SW 1271 (cell line): ENCODE data around the gene SMARCA2.

ENCODE experiments used
- DNase-seq, 2 experiments: peaks; one replicate each; lab custom pipeline; 2025; lab: John Stamatoyannopoulos, UW

The SMARCA2 gene

DNA sequence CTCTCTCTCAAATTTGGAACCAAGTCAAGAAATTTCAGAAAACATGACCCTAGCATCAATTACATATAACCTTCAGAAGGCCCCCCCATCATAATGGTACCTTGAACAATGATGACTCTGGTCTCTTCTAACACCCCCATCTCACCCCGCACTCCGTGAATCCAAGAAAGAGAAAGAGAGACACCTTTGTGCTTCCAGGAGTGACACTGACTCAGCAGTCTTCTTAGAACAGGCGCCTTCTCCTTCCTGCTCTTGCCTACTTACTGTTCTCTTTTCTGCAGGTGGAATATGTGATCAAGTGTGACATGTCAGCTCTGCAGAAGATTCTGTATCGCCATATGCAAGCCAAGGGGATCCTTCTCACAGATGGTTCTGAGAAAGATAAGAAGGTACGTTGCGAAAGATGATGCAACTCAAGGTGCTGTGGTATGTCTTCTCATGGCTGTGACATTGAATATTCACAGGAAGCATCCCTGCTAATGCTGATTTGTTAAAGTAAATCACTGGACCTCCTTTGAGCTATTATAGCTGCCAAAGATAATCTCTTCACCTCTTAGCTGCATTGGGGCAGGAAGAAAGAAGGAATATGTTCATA, 81.3 kb downstream of the SMARCA2 start:
- no peak for DNase-seq

DNA sequence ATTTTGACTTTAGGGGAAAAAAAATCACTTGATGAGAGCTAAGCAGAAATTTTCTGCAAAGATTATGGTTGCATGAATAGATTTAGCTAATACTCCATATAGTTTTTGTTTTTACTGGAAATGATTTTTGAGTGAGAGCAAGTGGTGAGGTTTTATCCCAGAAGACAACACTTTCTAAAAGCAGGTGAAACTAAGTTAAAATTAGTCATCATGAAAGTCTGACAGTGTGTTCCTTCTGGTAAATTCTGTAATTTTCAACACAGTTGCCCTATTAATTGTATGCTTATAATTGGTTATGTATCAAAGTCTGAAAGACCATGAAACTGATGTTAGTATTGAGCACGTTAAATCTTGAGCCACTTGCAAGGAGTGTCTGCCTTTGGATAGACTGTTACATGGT, 91.5 kb downstream of the SMARCA2 start:
- DNase-seq = no peak

DNA sequence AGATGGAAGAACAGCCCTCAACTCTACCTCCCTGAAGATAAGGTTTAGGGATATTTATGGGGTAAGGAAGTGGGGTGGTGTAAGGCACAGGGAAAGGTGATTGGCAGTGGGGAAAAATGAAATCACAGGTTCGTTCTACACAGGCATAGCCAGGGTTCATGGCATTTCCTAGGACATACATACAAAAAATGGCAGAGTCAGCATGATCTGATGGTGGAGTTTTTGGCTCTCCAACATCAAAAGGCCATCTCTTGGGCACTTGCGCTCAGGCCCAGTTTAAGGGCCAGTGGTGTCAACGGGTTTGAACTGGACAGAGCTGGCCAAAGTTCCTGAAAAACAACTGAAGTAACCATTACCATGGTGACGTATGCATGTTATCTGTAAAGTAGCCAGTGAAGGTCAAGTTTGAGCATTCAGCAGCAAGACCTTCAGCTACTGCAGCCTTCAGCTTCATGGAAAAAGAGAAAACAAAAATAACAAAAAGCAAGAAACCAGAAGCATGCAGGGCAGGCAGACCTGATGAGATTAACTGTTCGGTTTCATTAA, 92.8 kb downstream of the SMARCA2 start:
- DNase-seq = no peak

DNA sequence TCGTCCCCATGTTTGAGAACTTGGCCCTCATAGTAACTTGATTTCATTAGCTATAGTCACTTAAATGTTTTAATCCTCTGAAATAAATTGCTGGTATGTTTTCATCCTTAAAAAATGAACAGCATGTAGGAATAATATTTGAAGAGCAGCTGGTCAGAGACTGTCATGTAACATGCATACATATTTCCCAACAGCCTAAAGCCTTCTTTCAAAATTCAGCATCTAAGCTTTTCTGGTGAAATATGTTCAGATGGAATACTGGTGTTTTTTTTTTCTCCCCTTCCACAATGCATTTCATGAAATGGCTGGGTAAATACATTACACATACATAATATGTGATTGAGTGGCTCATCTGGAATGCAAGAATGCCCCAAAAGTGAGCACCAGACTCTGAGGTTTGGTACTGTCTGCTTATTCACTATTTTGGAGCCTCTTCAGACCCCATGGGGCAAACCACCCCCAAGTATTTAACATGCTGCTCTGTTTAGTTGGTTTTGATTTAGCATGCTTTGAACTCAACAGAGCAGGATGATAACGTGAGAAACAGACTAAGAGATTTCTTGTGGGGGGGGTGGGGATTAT, 94.0 kb downstream of the SMARCA2 start:
- DNase-seq = no peak

DNA sequence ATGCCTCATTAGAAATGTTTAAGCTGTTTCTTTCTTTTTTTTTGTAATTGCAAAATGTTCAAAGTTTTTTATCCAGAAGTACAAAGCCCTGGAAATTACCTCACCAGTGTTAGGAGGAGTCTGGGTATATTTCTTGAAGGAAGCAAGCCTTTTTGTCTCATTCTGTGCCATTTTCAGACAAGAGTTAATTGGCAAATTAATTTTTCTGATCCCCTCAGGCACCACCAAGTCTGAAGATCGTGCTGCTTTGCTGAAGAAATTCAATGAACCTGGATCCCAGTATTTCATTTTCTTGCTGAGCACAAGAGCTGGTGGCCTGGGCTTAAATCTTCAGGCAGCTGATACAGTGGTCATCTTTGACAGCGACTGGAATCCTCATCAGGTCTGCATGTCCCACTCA, 94.9 kb downstream of the SMARCA2 start:
- DNase-seq = no peak

DNA sequence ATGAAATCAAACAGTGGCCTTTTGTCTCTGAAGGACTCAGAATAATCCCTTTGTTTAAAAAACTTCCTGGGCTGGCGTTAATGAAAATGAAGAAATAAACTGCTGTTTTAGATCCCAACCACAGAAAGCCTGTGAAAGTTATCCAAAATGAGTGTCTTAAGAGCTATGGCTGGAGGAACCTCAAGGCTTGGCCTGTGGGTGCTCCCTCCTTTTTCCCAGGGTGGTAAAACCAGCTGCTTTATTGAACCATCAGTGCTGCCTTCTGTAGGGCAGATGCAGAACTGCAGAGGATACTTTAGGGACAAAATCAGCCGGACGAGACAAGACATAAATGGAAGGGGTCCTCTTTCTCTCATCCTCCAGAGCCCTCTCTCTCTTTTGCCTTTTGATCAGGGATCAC, 100.9 kb downstream of the SMARCA2 start:
- peak in 1 of 2 experiments; percentile 0 for DNase-seq

DNA sequence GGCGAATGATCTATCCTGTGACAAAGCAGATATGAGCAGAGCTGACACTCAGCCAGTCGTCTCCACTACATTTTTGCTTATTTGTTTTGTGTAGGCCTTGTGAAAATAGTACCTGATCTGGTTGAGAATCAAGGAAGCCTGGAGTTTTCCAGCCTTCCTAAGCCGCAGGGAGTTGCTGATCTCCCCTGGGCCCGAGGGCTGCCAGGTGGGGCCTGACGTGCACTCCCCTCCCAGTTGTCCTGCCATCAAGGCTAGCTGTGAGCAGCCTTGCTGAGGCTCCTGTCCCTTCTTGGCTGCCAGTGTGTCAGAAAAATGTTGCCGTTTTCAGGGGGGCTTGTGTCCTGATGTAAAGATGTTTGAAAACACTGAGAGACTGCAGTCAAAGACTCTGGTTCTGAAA, 102.4 kb downstream of the SMARCA2 start:
- DNase-seq = no peak

DNA sequence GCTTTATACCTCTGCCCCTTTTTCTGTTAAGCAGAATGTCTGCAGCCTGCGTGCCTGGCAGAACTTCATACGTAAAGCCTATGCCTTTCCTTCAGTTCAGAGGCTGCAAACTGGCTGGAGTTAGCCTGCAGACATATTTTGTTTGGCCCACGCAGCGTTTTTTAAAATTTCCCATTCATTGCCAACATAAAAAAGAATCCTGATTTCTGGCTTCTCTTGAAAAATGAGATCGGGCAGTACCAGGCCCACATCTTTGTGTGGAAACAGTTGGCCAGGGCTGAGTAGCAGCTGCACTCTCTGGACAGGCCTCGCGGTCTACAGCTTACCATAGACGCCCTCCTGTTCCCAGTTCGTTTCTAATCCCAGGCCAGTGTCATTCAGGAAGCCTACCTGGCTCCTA, 104.4 kb downstream of the SMARCA2 start:
- no peak for DNase-seq

DNA sequence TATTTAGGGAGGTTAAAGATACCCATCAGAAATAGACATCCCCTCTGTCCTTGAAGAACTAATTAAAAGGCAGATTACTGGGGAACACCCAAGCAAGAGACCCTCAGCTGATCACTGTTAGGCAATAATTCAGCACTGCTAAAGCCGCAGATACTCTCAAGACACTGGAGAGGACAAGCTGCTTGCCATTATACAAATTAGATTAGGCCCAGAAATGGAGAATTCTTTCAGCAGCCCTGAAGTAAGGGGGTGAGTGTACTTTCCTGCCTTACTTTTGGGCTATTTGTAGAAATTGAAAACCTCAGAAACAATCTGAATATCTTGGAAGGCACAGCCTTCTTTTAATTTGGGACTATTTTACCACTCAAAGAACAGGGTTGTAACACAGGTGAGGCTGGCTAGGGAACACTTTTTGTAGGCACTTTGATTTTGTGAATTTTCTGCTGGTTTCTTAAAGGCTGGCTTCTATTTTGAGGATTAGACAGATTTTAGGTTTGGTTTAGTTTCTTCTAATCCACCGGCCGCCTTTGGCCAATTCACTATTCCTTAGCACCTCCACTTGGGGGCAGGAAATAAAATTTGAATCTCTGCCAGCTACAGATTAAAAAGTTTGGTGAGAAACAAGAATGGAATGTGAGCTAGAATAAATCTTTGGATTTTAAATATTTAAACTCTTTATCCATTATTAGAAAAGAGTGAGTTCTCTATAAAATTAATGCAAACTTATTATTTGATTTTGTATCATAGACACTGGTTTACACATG, 106.0 kb downstream of the SMARCA2 start:
- no peak for DNase-seq

DNA sequence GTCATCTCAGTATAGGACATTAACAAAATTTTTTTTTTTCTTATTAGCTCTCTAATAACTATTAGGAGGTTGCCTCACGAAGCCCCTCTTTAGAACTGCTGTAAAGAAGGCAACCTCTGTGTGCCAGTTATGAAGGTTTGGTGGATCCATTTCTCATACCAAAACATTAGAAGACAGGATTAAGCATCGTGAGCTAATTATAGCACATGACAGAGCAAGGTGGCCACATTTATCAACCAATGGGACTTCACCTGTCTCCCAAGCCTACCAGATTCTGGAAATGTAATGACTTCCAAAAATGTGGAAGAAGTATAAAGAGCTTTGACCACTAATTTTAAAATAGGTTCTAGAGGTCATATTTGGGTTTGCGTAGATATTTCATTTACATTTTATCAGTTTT, 107.2 kb downstream of the SMARCA2 start:
- no peak for DNase-seq

DNA sequence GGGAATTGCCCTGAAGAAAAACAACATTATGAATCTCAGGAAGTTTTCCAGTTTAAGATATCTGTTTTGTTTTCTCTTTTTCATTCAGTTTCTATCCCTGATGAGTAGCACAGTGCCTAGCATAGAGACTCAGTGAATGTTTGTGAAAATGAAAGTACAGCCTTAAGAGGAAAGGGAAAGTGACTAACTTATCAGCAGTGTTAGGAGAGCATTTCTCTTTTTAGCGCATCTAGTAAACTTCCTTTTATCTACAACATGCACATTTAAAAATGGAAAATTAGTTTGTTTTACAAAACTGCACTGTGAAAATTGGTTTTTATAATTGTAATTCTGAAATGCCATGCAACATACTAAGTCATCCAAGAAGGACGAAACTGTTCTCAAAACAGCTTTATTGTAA, 110.8 kb downstream of the SMARCA2 start:
- no peak for DNase-seq

DNA sequence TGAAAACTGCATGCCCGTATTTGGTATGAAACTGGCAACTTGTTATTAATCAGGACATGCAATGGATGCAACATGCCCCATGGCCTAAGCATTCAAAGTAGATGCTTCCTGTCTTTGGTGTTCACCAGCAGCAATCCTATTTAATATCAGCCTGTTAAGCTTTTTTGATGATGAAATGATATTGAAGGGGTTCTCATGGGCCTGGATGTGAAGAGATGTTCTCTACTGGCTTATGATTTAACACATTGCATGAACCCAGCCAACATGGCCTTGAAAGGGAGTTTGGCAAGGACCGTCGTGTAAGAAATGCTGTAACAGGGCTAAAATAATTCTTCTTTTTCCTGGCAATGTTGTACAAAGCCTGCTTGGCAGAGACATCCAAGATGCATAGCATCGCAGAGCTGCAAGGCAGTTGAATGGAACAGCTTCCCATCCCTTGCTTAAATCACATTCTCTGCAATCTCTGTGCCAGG, 111.2 kb downstream of the SMARCA2 start:
- DNase-seq = no peak

DNA sequence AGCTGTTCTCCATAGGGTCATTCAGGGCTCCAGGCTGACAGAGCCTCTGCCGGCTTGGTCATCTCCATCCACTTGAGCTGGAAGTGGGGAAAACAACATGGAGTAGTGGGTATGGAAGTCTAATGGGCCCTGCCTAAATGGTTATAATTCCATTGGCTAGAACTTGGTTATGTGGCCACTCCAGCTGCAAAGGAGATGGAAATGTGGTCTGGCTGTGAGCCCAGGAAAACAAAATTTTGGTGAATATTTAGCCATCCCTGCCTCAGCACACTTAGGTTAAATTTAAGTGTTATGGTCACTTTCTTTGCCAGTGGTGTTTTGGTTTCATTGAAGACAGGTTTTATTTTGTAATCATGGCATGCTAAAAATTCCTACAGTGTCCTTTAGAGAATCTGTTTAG, 112.3 kb downstream of the SMARCA2 start:
- DNase-seq = no peak

DNA sequence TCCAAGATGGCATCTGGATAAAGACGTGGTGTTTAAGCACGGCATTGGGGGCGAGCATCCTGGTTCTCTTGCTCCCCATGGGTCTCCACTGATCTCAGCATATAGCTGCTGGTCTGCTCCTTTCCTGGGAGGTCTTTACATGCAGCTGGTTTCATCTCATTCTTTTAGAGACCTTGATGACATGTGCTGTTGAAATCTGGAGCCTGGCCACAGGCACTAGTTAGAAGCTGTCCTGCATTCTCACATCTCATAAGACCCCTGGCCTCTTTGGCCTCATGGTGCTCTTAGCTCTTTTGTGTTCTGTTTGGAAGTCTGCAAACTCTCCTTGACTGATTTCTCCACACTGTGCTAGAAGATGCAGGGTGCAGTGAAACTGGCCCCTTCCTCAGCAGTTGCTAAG, 113.0 kb downstream of the SMARCA2 start:
- no peak for DNase-seq

DNA sequence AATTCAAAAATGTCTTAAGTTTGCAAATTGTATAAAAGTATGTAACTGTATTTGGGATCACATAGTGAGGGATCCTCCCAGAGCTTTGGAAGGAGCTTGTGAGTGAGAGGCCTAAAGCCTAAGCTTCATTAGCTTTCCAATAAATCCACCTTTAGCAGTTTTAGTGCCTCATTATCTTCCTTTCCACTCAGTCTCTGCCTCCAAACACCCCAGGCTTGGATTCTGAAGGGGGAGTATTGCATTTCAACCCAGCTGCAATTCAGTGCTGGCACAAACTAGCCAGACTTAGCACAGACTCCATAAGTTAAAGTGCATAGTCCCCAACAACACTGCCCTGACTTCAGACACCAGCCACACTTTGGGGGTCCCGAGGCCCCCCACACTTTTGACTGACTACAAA, 113.5 kb downstream of the SMARCA2 start:
- no peak for DNase-seq

DNA sequence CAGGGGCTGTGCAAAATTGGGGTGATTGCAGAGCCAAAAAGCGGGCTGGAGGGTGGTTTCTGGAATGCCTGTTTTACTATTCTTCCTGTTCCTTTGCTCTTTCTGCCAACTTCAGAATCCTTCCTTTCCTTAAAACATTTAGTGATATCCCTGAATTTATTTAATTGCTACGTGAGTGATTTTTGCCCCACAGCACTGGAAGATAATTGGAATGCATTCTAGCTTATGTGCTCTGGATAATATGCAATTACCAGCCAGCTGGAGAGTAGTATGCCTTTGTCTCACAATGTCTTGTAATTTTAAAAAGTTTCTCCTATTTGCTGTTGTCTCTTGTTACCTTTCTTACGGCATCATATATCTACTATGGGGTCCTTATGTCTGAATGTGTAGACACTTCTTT, 115.8 kb downstream of the SMARCA2 start:
- DNase-seq = no peak

DNA sequence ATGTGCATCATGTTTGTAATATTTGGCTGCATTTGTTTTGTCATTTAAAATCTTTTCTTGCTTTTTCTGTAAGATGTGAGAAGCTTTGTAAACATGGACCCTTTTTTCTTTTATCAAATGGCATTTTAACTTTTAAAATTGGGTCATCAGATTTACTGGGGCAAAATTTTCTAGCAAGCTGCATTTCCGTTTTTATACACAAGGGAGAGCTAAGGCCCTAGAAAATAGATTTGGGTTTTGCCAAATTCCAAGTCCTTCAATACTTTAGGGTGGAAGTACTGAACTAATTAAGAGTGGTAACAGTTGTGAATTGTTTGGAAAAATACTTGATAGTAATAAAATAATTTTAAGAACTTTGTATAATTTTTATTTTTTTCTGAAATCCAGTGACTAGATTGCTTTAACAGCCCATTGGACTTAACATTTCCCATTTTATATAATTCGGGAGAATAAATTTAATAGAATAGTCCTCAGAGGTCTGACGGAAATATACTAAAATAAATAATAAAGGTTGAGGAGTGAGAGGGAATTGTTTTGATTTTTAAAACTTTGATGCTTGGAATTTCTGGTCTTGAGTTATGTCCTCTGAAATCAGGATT, 117.4 kb downstream of the SMARCA2 start:
- DNase-seq = no peak

DNA sequence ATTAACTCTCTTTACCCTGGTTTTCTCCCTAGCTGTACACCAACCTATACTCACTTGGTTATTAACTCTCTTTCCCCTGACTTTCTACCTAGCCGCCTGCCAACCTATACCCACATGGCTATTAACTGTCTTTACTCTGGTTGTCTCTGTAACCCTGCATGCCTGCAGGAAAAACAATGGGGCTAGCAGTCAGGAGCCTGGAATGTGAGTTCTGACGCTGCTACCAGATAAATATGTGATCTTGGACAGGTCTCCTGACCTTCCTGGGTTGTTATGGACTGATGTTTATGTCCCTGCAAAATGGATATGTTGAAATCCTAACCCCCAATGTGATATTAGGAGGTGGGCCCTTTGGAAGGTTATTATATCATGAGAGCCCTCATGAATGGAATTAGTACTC, 119.2 kb downstream of the SMARCA2 start:
- DNase-seq = no peak

DNA sequence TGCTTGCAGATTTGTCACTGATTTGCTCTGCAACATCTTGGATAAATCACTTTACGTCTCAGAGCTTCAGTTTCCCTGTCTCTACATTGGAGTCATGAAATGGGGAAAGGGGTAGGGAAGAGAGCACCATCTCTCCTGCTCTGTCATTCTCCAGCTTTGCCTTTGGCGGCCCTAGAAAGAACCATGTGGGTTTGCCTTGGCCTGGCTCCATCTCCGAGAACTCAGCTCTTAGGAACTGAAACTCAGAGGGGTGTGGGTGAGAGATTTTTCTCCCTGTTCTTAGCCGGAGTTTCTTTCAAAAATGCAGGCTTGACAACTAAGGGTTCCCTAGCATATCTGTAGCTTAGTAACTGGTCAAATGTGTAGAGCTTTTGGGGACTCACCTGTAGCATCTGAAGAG, 123.5 kb downstream of the SMARCA2 start:
- DNase-seq = no peak

DNA sequence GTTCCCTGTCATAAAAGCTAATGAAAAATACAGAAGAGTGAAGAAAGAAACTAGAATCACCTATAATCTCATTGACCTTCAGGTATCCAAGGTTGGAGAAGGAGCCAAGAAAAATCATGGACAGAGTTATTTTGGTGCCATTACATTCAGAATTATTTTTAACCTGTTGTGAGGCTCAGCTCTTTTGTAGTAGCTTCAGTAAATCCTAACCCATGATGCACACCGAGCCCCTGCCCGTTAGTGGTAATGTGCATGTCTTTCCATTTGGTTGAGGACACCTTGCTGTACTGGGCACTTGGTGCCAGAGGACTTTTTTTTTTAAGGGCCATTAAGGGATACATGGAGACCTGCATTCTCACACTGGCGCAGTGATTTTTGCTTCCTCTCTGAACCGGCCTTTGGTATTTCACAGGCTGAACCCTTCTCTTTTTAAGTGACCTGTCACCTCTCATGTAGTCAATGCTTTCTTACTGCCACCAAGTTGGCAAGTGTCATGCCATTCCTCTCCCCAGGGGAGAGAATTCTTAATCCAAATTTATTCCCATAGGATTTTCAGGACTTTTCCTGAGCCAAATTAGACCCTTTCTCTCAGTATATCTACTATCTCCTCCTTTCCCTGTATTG, 125.6 kb downstream of the SMARCA2 start:
- no peak for DNase-seq

DNA sequence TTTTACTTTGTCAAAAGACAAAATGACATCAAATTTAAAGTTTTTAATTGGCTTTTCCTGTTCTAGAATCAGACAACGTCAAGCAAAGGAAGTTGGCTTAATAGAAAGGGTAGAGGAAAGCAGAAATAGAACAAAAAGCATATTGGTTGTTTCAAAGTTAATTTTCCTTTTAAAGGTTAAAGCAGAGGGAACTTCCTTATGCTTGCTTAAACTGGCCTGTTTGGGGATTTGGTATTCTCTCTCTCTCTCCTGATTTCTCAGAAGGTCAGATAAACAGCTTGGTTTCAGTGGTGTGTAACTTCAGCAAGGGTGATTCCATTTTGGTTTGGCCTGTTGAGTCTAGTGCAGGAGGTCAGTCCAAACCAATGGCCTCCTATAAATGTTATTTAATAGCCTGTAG, 127.1 kb downstream of the SMARCA2 start:
- no peak for DNase-seq

DNA sequence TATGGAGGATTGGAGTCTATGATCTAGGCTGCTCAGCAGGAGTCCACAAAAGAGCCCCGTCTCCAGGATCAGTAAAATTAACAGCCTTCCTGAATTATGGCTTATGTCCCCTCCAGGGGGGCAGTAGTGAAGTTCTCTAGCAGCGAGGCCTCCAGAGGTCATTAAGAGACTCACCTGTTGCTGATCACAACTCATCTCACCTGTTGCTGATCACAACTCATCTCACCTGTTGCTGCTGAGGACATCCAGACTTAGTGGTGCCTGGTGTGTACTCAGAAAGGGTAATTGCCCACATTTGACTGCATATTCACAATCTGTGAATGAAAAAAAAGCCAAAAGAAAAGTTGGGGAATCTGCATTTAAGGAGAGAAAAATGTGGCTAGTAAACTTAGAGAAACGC, 129.5 kb downstream of the SMARCA2 start:
- DNase-seq = no peak
